H1 (cell line): ENCODE results near the gene OR52A5.
"Not testable (repeated sequence)": the region's sequence is repeated elsewhere in the genome, so short reads cannot be mapped to it uniquely, and the experiment has no call there.

Source experiments
- EP300 ChIP-seq, 2 experiments: IDR thresholded peaks; 1 replicate in 1 of 2; 2 replicates in 1 of 2; pipeline ENCODE4 v1.6.1; 2011 to 2012; ENCODE audit warnings: low read depth in 2 of 2, low read length in 2 of 2, mild to moderate bottlenecking in 2 of 2, borderline replicate concordance in 1 of 2, inconsistent platforms in 1 of 2, moderate library complexity in 1 of 2
- EZH2 ChIP-seq: fragments of 200-600 bp; sonication (generic); IDR thresholded peaks from 2 replicates; pipeline ENCODE4 v1.7.1; 2012; ENCODE audit warnings: low read depth, mild to moderate bottlenecking, moderate library complexity, low read length, inconsistent platforms; ENCODE audit not compliant: severe bottlenecking
- MAFK ChIP-seq: IDR thresholded peaks from 2 replicates; pipeline ENCODE4 v1.6.1; 2012; ENCODE audit warnings: low read depth, mild to moderate bottlenecking, improper control_type of control experiment, low read length
- POLR2AphosphoS5 ChIP-seq: IDR thresholded peaks from 2 replicates; pipeline ENCODE4 v1.6.1; 2011; ENCODE audit warnings: low read depth, low read length
- RFX5 ChIP-seq: IDR thresholded peaks from 2 replicates; pipeline ENCODE4 v1.6.1; 2011; ENCODE audit warnings: low read depth, low read length, improper control_type of control experiment, borderline replicate concordance
- RNF2 ChIP-seq: fragments of 200-900, 300-1000 bp; sonication (generic); IDR thresholded peaks from 2 replicates; pipeline ENCODE4 v1.7.1; 2016; ENCODE audit warnings: borderline replicate concordance, low read depth, mild to moderate bottlenecking, antibody characterized with exemption, low read length; ENCODE audit not compliant: poor library complexity, severe bottlenecking; ENCODE audit errors: missing control alignments
- YY1 ChIP-seq: IDR thresholded peaks from 2 replicates; pipeline ENCODE4 v1.6.1; 2011; ENCODE audit warnings: low read depth, mild to moderate bottlenecking, low read length
- TF ChIP-seq, protein P1 (sequence below): IDR thresholded peaks from 2 replicates; pipeline ENCODE4 v1.6.1; 2011; ENCODE audit warnings: low read depth, mild to moderate bottlenecking, low read length; ENCODE audit not compliant: insufficient read depth
- TF ChIP-seq, protein P2 (sequence below): IDR thresholded peaks from 2 replicates; pipeline ENCODE4 v1.6.1; 2012; ENCODE audit warnings: inconsistent platforms

DNA sequence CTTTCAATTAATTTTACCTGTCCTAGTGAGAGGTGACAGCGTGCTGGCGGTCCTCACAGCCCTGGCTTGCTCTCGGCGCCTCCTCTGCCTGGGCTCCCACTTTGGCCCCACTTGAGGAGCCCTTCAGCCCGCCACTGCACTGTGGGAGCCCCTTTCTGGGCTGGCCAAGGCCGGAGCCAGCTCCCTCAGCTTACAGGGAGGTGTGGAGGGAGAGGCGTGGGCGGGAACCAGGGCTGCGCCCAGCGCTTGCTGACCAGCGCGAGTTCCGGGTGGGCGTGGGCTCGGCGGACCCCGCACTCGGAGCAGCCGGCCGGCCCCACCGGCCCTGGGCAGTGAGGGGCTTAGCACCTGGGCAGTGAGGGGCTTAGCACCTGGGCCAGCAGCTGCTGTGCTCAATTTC, 6.0 kb upstream of the OR52A5 start:
- TF ChIP-seq, protein P1, sequence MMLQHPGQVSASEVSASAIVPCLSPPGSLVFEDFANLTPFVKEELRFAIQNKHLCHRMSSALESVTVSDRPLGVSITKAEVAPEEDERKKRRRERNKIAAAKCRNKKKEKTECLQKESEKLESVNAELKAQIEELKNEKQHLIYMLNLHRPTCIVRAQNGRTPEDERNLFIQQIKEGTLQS, result not testable (repeated sequence)
- not testable (repeated sequence) for TF ChIP-seq POLR2AphosphoS5; EZH2; RNF2; YY1; MAFK; RFX5; EP300 (IDR thresholded peaks at IDR 0.05; ENCODE audit: borderline replicate concordance in 1 of 2, low read depth in 2 of 2, low read length in 2 of 2)
- TF ChIP-seq, protein P2, sequence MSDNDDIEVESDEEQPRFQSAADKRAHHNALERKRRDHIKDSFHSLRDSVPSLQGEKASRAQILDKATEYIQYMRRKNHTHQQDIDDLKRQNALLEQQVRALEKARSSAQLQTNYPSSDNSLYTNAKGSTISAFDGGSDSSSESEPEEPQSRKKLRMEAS, result not testable (repeated sequence)
